NT2/D1 (cell line): Measurements from ENCODE around the gene FAM78B.

Experiments used
- YY1 ChIP-seq: IDR thresholded peaks from 2 replicates; pipeline ENCODE4 v1.6.1; 2011; ENCODE audit not compliant: insufficient read length, insufficient read depth
- ZNF274 ChIP-seq: IDR thresholded peaks from 2 replicates; pipeline ENCODE4 v1.6.1; 2011; ENCODE audit warnings: mild to moderate bottlenecking, low read depth, low read length

DNA sequence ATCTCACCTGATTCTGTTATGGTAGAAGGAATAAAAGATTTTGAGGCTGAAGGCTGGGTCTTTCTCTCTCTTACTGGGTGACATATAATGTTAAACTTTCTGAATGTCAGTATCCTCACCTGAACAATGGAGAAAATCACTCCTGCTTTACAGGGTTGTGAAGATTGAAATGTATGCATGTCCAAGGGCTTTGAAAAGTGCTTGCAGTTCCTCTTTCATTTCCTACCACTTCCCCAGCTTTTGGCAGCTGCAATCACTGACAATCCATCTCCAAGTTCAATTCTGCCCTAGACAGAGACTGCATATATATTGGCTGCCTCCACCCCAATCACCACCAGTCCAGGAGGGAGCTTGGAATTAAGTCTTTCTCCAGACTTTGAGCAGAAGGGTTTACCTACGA, 39.8 kb downstream of the FAM78B start:
- no peak for TF ChIP-seq YY1
- no peak for TF ChIP-seq ZNF274
